Measurements from ENCODE around the gene OLFML1.

GRCh38 chr11:7436657-7437056 is 48.6 kb upstream of the OLFML1 start:
- TF ChIP-seq CTCF (IDR thresholded peaks at IDR 0.05): no peak
- no peak for TF ChIP-seq ZFX (IDR thresholded peaks at IDR 0.05; ENCODE audit: borderline replicate concordance)
